Left ventricle myocardium inferior (tissue), 1 donor: ENCODE data around the gene PARP6. TPM values are rescaled to one million over a fixed set of nuclear protein-coding genes. Genes with fewer than 3 reads are reported as not detected.

Source experiments
- DNase-seq: peaks from one replicate; pipeline ENCODE4 v3.0.0-alpha.2; 2020
- H3K27ac ChIP-seq: fragments of 200-600 bp; replicated peaks from 2 replicates; pipeline ENCODE4 v1.8.0; 2021
- H3K27me3 ChIP-seq: fragments of 200-600 bp; 2 replicates; pipeline ENCODE4 v1.8.0; 2021; ENCODE audit warnings: low read depth
- H3K36me3 ChIP-seq: fragments of 200-600 bp; 2 replicates; pipeline ENCODE4 v1.8.0; 2021
- H3K4me1 ChIP-seq: fragments of 200-600 bp; 2 replicates; pipeline ENCODE4 v1.8.0; 2021
- H3K4me3 ChIP-seq: fragments of 200-600 bp; 2 replicates; pipeline ENCODE4 v1.8.0; 2021; ENCODE audit warnings: mild to moderate bottlenecking, moderate library complexity
- H3K9me3 ChIP-seq: fragments of 200-600 bp; replicated peaks from 2 replicates; pipeline ENCODE4 v1.8.0; 2021
- intact Hi-C: fragments of 100-400 bp; cut with micrococcal nuclease; formaldehyde crosslinking; loops from one replicate; pipeline ENCODE4 v1.11.0; 2022
- total RNA-seq: library from RNA; stranded (reverse); fragmentation: NEBNext Ultra II Directional; extraction: Animal tissue kit (Norgen Biotek cat#: 25700); gene quantifications from one replicate; pipeline ENCODE4 v1.2.1, GENCODE V29; 2021
- TF ChIP-seq, protein P1 (sequence below): fragments of 200-600 bp; IDR thresholded peaks from 2 replicates; pipeline ENCODE4 v1.8.0; 2021; ENCODE audit warnings: antibody characterized with exemption, mild to moderate bottlenecking, borderline replicate concordance
- donor health status: DM: no; HTN: yes; CAD: no; lungs with severe emphysema.

PARP6 gene
- total RNA-seq, 1 donor from 2014 or later, result 43.6 TPM

DNA sequence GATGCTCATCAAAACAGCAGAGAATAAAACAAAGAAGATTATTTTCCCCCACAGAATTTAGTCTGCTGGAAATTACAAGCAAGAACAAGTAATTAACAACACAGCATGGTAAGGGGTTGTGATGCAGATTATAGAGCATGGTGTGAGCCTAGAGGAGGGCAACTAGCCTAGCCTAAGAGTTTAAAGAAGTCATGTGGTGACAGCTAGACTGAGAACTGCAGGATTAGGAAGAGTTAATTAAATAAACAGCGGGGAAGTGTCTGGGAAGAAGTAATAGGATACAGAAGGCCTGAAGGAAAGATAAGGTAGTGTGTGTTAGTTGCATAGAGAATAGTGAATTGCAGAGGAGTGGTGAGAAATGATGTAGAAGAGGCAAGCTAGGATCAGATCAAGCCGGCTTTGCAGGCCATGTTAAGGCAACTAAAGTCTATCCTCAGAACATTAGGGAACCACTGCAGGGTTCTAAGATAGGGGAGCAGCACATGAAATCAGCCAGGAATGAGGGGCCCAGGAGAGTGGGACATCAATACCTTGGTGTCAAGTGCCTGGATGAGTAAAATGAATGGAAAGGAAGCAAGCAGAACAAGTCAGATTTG is 29.5 kb downstream of the PARP6 start:
- Histone ChIP-seq H3K4me3 (no peak overlapping the region), H3K27ac (no peak overlapping the region), H3K4me1 (no peaks in the 10 kb centered on the region), H3K9me3 (no peaks in the 10 kb centered on the region), H3K36me3 (peaks cover 64% of the 10 kb centered on the region), H3K27me3 (no peaks in the 10 kb centered on the region)
- intact Hi-C loops, result no loop called here
- DNase-seq, result no peak
- TF ChIP-seq, protein P1, sequence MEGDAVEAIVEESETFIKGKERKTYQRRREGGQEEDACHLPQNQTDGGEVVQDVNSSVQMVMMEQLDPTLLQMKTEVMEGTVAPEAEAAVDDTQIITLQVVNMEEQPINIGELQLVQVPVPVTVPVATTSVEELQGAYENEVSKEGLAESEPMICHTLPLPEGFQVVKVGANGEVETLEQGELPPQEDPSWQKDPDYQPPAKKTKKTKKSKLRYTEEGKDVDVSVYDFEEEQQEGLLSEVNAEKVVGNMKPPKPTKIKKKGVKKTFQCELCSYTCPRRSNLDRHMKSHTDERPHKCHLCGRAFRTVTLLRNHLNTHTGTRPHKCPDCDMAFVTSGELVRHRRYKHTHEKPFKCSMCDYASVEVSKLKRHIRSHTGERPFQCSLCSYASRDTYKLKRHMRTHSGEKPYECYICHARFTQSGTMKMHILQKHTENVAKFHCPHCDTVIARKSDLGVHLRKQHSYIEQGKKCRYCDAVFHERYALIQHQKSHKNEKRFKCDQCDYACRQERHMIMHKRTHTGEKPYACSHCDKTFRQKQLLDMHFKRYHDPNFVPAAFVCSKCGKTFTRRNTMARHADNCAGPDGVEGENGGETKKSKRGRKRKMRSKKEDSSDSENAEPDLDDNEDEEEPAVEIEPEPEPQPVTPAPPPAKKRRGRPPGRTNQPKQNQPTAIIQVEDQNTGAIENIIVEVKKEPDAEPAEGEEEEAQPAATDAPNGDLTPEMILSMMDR, result no peak

DNA sequence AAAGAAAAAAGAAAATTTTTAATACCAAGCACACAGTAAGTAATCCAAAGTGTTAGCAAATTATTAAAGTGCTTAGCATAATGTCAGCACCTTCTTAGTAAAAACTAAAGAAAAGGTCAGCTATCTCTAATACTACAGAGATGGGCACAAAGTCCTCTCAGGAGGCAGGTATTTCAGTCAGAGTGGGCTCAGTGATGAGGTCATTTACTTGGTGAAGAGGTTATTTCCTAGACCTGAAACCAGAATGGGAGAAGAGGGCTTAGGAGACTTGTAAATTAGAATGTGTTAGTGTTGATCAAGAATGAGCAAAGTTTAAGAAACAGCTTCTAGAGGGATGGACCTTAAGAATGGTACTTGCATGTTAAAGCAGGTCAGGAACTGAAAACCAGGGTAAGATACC is 32.7 kb downstream of the PARP6 start:
- H3K27me3 ChIP-seq, result no peaks in the 10 kb centered on the region
- intact Hi-C loops, result no loop called here

DNA sequence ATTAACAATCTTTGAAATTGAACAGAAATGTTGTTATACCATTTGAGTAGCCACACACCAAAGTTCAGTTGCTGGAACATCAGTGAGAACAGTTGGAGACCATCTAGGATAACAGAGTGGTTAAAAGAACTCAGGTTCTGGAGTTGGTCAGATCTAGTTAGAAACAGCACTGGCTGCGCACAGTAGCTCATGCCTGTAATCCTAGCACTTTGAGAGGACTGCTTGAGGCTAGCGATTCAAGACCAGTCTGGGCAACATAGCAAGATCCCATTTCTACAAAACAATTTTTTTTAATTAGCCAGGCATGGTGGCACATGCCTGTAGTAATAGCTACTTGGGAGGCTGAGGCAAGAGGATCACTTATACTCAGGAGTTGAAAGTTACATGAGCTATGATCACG is 33.8 kb downstream of the PARP6 start:
- Histone ChIP-seq H3K36me3 (peaks cover 36% of the 10 kb centered on the region), H3K4me1 (no peaks in the 10 kb centered on the region), H3K27ac (no peak overlapping the region), H3K9me3 (no peaks in the 10 kb centered on the region), H3K4me3 (no peak overlapping the region), H3K27me3 (no peaks in the 10 kb centered on the region)
- intact Hi-C loops, result no loop called here
- no peak for DNase-seq
- TF ChIP-seq, protein P1, result no peak

More for the DNA sequence above, 32.7 kb downstream of the PARP6 start:
- Histone ChIP-seq H3K36me3 (peaks cover 44% of the 10 kb centered on the region), H3K4me3 (no peak overlapping the region), H3K4me1 (no peaks in the 10 kb centered on the region), H3K9me3 (no peaks in the 10 kb centered on the region), H3K27ac (no peak overlapping the region)
- TF ChIP-seq, protein P1, result no peak
- DNase-seq, result no peak

DNA sequence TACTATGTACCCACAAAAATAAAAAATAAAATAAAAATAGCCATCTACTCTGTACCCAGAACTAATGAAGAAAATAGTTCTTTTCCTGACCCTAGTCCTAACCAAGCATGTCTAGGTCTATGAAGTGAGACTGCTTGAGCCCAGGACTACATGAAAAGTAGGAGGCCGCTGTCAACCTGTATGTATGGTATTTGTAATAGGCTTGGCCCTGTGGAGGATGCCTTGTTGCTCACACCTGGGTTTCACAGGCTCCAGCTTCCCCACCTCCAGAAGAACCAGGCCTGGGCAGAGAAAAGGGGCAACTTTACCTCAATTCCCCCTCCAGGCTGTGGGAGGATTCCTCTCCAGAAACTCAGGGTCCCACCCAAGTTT is 34.5 kb downstream of the PARP6 start:
- Histone ChIP-seq H3K9me3 (no peaks in the 10 kb centered on the region), H3K27me3 (no peaks in the 10 kb centered on the region), H3K36me3 (peaks cover 28% of the 10 kb centered on the region), H3K4me3 (no peak overlapping the region), H3K27ac (no peak overlapping the region), H3K4me1 (no peaks in the 10 kb centered on the region)
- intact Hi-C loops, result no loop called here
- no peak for DNase-seq
- TF ChIP-seq, protein P1, result no peak

DNA sequence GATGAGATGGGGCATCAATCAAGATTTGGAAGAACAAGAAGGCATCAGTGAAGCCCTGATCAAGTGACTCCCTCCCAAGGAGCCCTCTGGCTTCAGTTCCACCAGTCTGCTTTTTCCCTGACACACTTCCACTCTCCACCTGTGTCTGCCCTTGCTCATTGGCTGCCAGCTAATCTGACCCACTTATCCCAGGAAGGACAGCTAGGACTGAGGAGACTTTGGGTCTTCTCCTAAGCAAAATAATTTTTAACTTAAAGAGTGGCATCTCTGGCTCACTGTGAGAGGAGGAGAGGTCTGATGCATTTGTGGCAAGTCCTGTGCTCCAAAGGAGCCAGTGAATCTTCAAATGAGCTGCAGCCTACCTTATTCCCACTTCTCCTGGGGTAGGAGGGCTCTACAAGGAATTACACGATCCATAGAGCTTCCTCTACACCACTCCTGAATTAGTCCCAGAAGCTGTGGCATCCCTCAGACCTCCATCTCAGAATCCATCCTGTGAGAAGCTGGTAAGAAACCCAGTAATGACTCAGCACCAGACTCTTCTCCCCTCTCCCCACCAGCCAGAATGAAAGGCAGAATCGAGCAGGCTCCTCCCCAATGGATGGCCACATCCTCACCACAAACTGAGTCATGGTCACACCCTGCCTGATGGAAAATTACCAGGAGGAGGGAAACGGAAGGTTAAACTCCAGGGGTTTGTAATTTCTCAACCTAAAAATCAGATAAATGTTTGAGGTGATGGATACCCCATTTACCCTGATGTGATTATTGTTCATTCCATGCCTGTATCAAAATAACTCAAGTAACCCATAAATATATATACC is 35.1 kb downstream of the PARP6 start:
- no peak overlapping the region for H3K27ac ChIP-seq
- intact Hi-C loops, result no loop called here
- TF ChIP-seq, protein P1, result no peak
- DNase-seq, result no peak
- H3K4me3 ChIP-seq, result no peak overlapping the region
- no peaks in the 10 kb centered on the region for H3K9me3 ChIP-seq
- H3K36me3 ChIP-seq, result peaks cover 22% of the 10 kb centered on the region
- peaks cover 6% of the 10 kb centered on the region for H3K4me1 ChIP-seq
- H3K27me3 ChIP-seq, result no peaks in the 10 kb centered on the region
